Neural cell (in vitro differentiated cells): ENCODE data around the gene TXNRD1. TPM values are rescaled to one million over a fixed set of nuclear protein-coding genes. Genes with fewer than 3 reads are reported as not detected.

Source experiments
- H2AFZ ChIP-seq: fragments of 200-600, 300-800 bp; sonication (generic), shearing (Covaris generic); 2 replicates; pipeline ENCODE4 v1.6.0; 2014; ENCODE audit warnings: low read depth, mild to moderate bottlenecking, antibody characterized with exemption, low read length, moderate library complexity
- H3F3A ChIP-seq: fragments of 200-600 bp; shearing (Covaris generic); 2 replicates; pipeline ENCODE4 v1.6.1; 2016; ENCODE audit warnings: mild to moderate bottlenecking, moderate library complexity, mixed read lengths, antibody characterized with exemption, low read length; ENCODE audit not compliant: insufficient read depth, poor library complexity, severe bottlenecking
- H3K27ac ChIP-seq: fragments of 200-600, 300-800 bp; sonication (generic), shearing (Covaris generic); 2 replicates; pipeline ENCODE4 v1.5.1; 2014; ENCODE audit warnings: mild to moderate bottlenecking, low read length, moderate library complexity
- H3K27me3 ChIP-seq: fragments of 300-800, 200-600 bp; sonication (generic), shearing (Covaris generic); 2 replicates; pipeline ENCODE4 v1.6.0; 2014; ENCODE audit warnings: mild to moderate bottlenecking, low read depth, low read length, moderate library complexity; ENCODE audit not compliant: insufficient read depth
- H3K36me3 ChIP-seq: fragments of 300-800, 200-600 bp; sonication (generic), shearing (Covaris generic); 2 replicates; pipeline ENCODE4 v1.5.1; 2014; ENCODE audit warnings: mild to moderate bottlenecking, antibody characterized with exemption, low read length, moderate library complexity; ENCODE audit not compliant: insufficient read depth
- H3K4me2 ChIP-seq: fragments of 300-800, 200-600 bp; sonication (generic), shearing (Covaris generic); 2 replicates; pipeline ENCODE4 v1.6.0; 2014; ENCODE audit warnings: mild to moderate bottlenecking, low read length
- H3K4me3 ChIP-seq: fragments of 300-800, 200-600 bp; sonication (generic), shearing (Covaris generic); 2 replicates; pipeline ENCODE4 v1.5.1; 2014; ENCODE audit warnings: mild to moderate bottlenecking, low read length, moderate library complexity
- H3K79me2 ChIP-seq: fragments of 200-600 bp; shearing (Covaris generic); replicated peaks from 2 replicates; pipeline ENCODE4 v1.6.0; 2014; ENCODE audit warnings: mild to moderate bottlenecking, low read length, moderate library complexity; ENCODE audit not compliant: insufficient read depth
- H3K9ac ChIP-seq: fragments of 300-800, 200-600 bp; sonication (generic), shearing (Covaris generic); 2 replicates; pipeline ENCODE4 v1.6.1; 2016; ENCODE audit warnings: mild to moderate bottlenecking, low read length, mixed read lengths
- H3K9me2 ChIP-seq: fragments of 200-600 bp; shearing (Covaris generic); 2 replicates; pipeline ENCODE4 v1.6.1; 2016; ENCODE audit warnings: mild to moderate bottlenecking, low read length, mixed read lengths; ENCODE audit not compliant: insufficient read depth
- H3K9me3 ChIP-seq: fragments of 200-600, 300-800 bp; sonication (generic), shearing (Covaris generic); 2 replicates; pipeline ENCODE4 v1.6.1; 2016; ENCODE audit warnings: mild to moderate bottlenecking, mixed run types, low read length, moderate library complexity, mixed read lengths
- H4K20me1 ChIP-seq: fragments of 200-600 bp; shearing (Covaris generic); 2 replicates; pipeline ENCODE4 v1.6.1; 2016; ENCODE audit warnings: mild to moderate bottlenecking, mixed run types; ENCODE audit not compliant: insufficient read depth
- EP300 ChIP-seq: fragments of 450-650 bp; conservative IDR thresholded peaks from 2 replicates; pipeline ENCODE4 v1.6.1; 2014; ENCODE audit warnings: antibody characterized with exemption, mild to moderate bottlenecking, moderate library complexity; ENCODE audit not compliant: poor library complexity, severe bottlenecking
- EZH2 ChIP-seq: fragments of 200-600, 300-800 bp; shearing (Covaris generic), sonication (generic); IDR thresholded peaks from 2 replicates; pipeline ENCODE4 v1.6.1; 2014; ENCODE audit warnings: antibody characterized with exemption, low read length, borderline replicate concordance, mild to moderate bottlenecking; ENCODE audit not compliant: insufficient read depth, poor library complexity, severe bottlenecking
- MXI1 ChIP-seq: fragments of 450-650 bp; conservative IDR thresholded peaks from 2 replicates; pipeline ENCODE4 v1.6.1; 2014; ENCODE audit warnings: antibody characterized with exemption, mild to moderate bottlenecking; ENCODE audit not compliant: poor library complexity, severe bottlenecking
- POLR2AphosphoS5 ChIP-seq: IDR thresholded peaks from 2 replicates; pipeline ENCODE4 v1.6.1; 2012
- RAD21 ChIP-seq: fragments of 450-650 bp; conservative IDR thresholded peaks from 2 replicates; pipeline ENCODE4 v1.6.1; 2014; ENCODE audit warnings: antibody characterized with exemption, mild to moderate bottlenecking, moderate library complexity
- TAF1 ChIP-seq: IDR thresholded peaks from 2 replicates; pipeline ENCODE4 v1.6.1; 2012; ENCODE audit warnings: low read depth
- polyA plus RNA-seq: library from polyadenylated mRNA; depleted of rRNA; stranded (reverse); fragments of >200 nt; gene quantifications from 2 replicates; pipeline ENCODE4 v1.2.3, GENCODE V29; 2014
- TF ChIP-seq, protein P1 (sequence below): IDR thresholded peaks from 2 replicates; pipeline ENCODE4 v1.6.1; 2012; ENCODE audit warnings: borderline replicate concordance
- TF ChIP-seq, protein P2 (sequence below): fragments of 450-650 bp; IDR thresholded peaks from 2 replicates; pipeline ENCODE4 v1.5.1; 2014; ENCODE audit warnings: antibody characterized with exemption, mild to moderate bottlenecking, moderate library complexity; ENCODE audit not compliant: poor library complexity, severe bottlenecking

TXNRD1 gene
- polyA plus RNA-seq, 1 donor from 2014 or later = 59.6 TPM

DNA sequence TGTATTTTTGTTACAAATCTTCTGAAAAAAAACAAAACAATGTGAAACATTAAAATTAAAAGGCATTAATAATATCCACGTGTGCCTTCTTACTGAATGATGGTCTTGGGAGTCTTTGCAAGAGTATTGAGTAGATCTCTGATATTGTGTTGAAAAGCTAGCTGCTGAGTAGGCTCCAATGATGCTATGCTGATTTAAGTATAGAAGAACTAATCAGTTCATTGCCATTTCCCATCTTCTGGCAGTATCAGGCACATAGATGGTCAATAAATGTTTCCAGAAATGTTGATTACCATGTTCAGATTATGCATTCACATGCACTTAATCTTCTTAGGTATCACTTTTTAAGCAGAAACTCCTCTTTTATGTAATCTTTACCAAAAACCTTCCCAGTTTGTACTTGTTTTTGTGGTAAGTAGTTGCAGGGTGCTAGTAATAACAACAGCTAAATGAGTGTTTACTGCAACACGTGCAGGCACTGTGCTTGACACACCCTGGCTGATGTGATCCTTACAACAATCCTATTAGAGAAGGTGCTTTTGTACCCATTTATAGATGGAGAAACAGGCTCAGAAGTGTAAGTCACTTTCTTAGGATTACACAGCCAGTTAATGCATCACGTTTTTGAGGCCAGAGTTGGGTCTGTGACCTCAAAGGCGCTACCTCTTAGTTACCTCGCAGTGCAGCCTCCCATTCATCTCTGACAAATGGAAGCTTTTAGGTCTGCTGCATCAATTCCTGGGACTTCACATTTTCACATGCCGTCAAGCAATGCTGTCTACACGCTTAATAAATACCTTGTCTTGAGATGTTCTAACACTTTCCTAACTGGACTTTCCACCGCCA is 134.9 kb downstream of the TXNRD1 start:
- Histone ChIP-seq H3K9me2 (no peaks in the 10 kb centered on the region), H3K9ac (no peak overlapping the region), H2AFZ (no peak overlapping the region), H3K4me2 (no peak overlapping the region), H3K9me3 (no peaks in the 10 kb centered on the region), H4K20me1 (no peaks in the 10 kb centered on the region), H3K4me3 (no peak overlapping the region), H3F3A (no peaks in the 10 kb centered on the region), H3K27ac (no peak overlapping the region), H3K79me2 (no peaks in the 10 kb centered on the region), H3K27me3 (no peaks in the 10 kb centered on the region), H3K36me3 (peaks cover 4% of the 10 kb centered on the region)
- TF ChIP-seq TAF1 (no peak), POLR2AphosphoS5 (no peak), EP300 (no peak), RAD21 (no peak)
- TF ChIP-seq, protein P1, sequence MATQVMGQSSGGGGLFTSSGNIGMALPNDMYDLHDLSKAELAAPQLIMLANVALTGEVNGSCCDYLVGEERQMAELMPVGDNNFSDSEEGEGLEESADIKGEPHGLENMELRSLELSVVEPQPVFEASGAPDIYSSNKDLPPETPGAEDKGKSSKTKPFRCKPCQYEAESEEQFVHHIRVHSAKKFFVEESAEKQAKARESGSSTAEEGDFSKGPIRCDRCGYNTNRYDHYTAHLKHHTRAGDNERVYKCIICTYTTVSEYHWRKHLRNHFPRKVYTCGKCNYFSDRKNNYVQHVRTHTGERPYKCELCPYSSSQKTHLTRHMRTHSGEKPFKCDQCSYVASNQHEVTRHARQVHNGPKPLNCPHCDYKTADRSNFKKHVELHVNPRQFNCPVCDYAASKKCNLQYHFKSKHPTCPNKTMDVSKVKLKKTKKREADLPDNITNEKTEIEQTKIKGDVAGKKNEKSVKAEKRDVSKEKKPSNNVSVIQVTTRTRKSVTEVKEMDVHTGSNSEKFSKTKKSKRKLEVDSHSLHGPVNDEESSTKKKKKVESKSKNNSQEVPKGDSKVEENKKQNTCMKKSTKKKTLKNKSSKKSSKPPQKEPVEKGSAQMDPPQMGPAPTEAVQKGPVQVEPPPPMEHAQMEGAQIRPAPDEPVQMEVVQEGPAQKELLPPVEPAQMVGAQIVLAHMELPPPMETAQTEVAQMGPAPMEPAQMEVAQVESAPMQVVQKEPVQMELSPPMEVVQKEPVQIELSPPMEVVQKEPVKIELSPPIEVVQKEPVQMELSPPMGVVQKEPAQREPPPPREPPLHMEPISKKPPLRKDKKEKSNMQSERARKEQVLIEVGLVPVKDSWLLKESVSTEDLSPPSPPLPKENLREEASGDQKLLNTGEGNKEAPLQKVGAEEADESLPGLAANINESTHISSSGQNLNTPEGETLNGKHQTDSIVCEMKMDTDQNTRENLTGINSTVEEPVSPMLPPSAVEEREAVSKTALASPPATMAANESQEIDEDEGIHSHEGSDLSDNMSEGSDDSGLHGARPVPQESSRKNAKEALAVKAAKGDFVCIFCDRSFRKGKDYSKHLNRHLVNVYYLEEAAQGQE = no peak

GRCh38 chr12:104351057-104351983 is 135.7 kb downstream of the TXNRD1 start:
- H3K27me3 ChIP-seq = no peaks in the 10 kb centered on the region

DNA sequence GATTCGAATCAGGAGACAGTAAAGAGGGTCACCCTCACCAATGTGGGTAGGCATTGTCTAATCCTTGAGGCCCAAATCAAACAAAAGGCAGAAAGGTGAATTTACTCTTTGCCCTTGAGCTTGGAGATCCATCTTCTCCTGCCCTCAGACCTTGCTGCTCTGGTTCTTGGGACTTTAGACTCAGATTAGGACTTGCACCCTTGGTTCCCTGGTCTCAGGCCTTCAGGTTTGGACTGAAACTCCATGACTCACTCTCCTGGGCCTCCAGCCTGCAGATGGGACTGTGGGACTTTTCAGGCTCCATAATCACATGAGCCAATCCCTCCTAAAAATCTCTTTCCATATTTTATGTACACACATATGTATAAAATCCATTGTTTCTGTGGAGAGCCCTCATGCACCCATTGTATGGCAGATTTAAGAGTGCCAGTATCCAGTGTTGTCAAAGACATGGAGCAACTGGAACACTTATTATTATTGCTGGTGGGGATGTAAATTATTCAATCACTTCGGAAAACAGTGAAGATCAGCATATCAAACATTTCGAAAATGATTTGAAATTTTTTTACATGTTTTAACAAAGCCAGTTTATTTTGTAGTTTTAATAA is 136.6 kb downstream of the TXNRD1 start:
- Histone ChIP-seq H3K79me2 (no peaks in the 10 kb centered on the region), H3K27me3 (no peaks in the 10 kb centered on the region), H3K9ac (no peak overlapping the region), H3K9me3 (no peaks in the 10 kb centered on the region), H3K4me2 (no peak overlapping the region), H3K9me2 (no peaks in the 10 kb centered on the region), H3F3A (no peaks in the 10 kb centered on the region), H2AFZ (no peak overlapping the region), H4K20me1 (no peaks in the 10 kb centered on the region), H3K36me3 (peaks cover 4% of the 10 kb centered on the region), H3K4me3 (no peak overlapping the region), H3K27ac (no peak overlapping the region)
- TF ChIP-seq, protein P1 = no peak
- TF ChIP-seq POLR2AphosphoS5 (no peak), RAD21 (no peak), EP300 (no peak), EZH2 (no peak), MXI1 (no peak)
- TF ChIP-seq, protein P2, sequence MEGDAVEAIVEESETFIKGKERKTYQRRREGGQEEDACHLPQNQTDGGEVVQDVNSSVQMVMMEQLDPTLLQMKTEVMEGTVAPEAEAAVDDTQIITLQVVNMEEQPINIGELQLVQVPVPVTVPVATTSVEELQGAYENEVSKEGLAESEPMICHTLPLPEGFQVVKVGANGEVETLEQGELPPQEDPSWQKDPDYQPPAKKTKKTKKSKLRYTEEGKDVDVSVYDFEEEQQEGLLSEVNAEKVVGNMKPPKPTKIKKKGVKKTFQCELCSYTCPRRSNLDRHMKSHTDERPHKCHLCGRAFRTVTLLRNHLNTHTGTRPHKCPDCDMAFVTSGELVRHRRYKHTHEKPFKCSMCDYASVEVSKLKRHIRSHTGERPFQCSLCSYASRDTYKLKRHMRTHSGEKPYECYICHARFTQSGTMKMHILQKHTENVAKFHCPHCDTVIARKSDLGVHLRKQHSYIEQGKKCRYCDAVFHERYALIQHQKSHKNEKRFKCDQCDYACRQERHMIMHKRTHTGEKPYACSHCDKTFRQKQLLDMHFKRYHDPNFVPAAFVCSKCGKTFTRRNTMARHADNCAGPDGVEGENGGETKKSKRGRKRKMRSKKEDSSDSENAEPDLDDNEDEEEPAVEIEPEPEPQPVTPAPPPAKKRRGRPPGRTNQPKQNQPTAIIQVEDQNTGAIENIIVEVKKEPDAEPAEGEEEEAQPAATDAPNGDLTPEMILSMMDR = no peak

More at GRCh38 chr12:104351057-104351983, 135.7 kb downstream of the TXNRD1 start:
- H3K36me3 ChIP-seq = peaks cover 4% of the 10 kb centered on the region
- H3K9ac ChIP-seq = no peak overlapping the region
- H3K79me2 ChIP-seq = no peaks in the 10 kb centered on the region
- no peaks in the 10 kb centered on the region for H3F3A ChIP-seq
- TF ChIP-seq EZH2 = no peak
- H3K4me3 ChIP-seq = no peak overlapping the region
- no peaks in the 10 kb centered on the region for H4K20me1 ChIP-seq
- H2AFZ ChIP-seq = no peak overlapping the region
- H3K27ac ChIP-seq = no peak overlapping the region
- no peaks in the 10 kb centered on the region for H3K9me2 ChIP-seq
- H3K4me2 ChIP-seq = no peak overlapping the region
- H3K9me3 ChIP-seq = no peaks in the 10 kb centered on the region
